ENCODE results near the gene RAD50.
A peak's percentile ranks its signal among the peaks of the same experiment; 100 is the strongest.

The RAD50 gene

DNA sequence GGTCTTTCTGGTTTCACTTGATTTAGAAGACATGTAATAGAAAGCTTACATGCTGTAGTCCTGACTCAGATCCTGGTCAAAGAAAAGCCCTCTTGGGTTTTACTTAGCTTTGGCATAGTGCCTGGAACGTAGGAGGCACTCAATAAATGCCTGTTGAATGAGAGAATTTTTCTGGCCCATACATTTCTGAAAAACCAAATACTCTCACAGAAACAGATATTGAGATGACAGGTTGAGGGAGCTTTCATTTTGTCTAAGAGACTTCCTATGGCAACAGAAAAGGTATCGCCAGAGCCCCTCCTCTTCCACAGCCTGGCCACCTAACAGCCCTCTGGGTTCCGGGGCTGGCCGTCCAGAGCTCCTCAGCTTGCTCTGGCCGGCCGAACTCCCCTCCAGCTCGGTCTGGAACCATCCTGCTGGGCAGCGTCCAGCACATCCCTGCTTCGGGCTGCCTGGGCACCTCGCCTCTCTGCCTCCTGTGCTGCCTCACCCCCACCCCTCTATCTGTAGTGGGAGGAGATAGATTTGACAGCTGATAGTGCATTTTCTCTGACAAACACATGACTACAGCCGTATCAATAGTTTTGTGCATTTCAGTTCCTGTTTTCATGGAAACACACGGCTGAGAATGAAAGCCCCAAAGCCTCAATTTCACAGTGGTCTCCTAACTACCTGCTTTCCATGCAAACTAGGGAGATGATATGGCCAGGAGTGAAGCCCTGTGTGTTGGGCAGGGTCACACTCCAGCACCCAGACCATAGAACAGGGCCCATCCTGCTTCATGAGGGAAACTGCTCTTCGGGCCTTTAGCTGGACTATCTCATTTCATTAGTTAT lies 118.1 kb downstream of the RAD50 start:
- Histone ChIP-seq H2AFZ (ENCODE audit: low read length) (peak overlapping the region; percentile 49; the same call in 1 of the 2 replicates), H3K9me2 (replicated peaks; ENCODE audit: insufficient read depth, low read length) (no peaks in the 10 kb centered on the region), H3K27ac (ENCODE audit: low read length) (no peak overlapping the region), H3K4me2 (ENCODE audit: low read depth, low read length) (peak overlapping the region; percentile 59), H3K27me3 (replicated peaks; ENCODE audit: insufficient read depth, low read length) (no peaks in the 10 kb centered on the region), H3K79me2 (ENCODE audit: low read length) (no peaks in the 10 kb centered on the region), H3K9me3 (replicated peaks; ENCODE audit: insufficient read depth, low read length) (no peaks in the 10 kb centered on the region), H3F3A (ENCODE audit: insufficient read depth, low read length) (no peaks in the 10 kb centered on the region), H3K9ac (ENCODE audit: low read length) (peak overlapping the region; percentile 8; the same call in 1 of the 2 replicates), H3K4me1 (ENCODE audit: low read length) (no peaks in the 10 kb centered on the region), H3K36me3 (replicated peaks; ENCODE audit: insufficient read depth, low read length) (no peaks in the 10 kb centered on the region), H3K4me3 (ENCODE audit: low read length) (peak overlapping the region; percentile 5; the same call in 1 of the 2 replicates), H4K20me1 (ENCODE audit: insufficient read depth, low read length) (no peaks in the 10 kb centered on the region)
- TF ChIP-seq EZH2phosphoT487 (IDR thresholded peaks at IDR 0.05; ENCODE audit: low read length) (no peak), CTCF (IDR thresholded peaks at IDR 0.05; ENCODE audit: low read length) (no peak), EZH2 (optimal IDR thresholded peaks at IDR 0.05; ENCODE audit: low read depth, low read length) (no peak)
- no peak for DNase-seq

- Histone ChIP-seq H3K4me2 (ENCODE audit: low read depth, low read length) (no peak overlapping the region), H3K4me3 (ENCODE audit: low read length) (no peak overlapping the region), H3K9me3 (replicated peaks; ENCODE audit: insufficient read depth, low read length) (no peaks in the 10 kb centered on the region), H4K20me1 (ENCODE audit: insufficient read depth, low read length) (no peaks in the 10 kb centered on the region), H3K9ac (ENCODE audit: low read length) (no peak overlapping the region), H3F3A (ENCODE audit: insufficient read depth, low read length) (no peaks in the 10 kb centered on the region), H3K36me3 (replicated peaks; ENCODE audit: insufficient read depth, low read length) (no peaks in the 10 kb centered on the region), H2AFZ (ENCODE audit: low read length) (no peak overlapping the region), H3K27ac (ENCODE audit: low read length) (no peak overlapping the region), H3K27me3 (replicated peaks; ENCODE audit: insufficient read depth, low read length) (no peaks in the 10 kb centered on the region), H3K4me1 (ENCODE audit: low read length) (no peaks in the 10 kb centered on the region), H3K9me2 (replicated peaks; ENCODE audit: insufficient read depth, low read length) (no peaks in the 10 kb centered on the region), H3K79me2 (ENCODE audit: low read length) (no peaks in the 10 kb centered on the region)
- TF ChIP-seq CTCF (IDR thresholded peaks at IDR 0.05; ENCODE audit: low read length): no peak
- TF ChIP-seq EZH2 (optimal IDR thresholded peaks at IDR 0.05; ENCODE audit: low read depth, low read length): no peak
- TF ChIP-seq EZH2phosphoT487 (IDR thresholded peaks at IDR 0.05; ENCODE audit: low read length): no peak
- no peak for DNase-seq
Observed at GRCh38 chr5:132675936-132676689, 119.3 kb downstream of the RAD50 start.

DNA sequence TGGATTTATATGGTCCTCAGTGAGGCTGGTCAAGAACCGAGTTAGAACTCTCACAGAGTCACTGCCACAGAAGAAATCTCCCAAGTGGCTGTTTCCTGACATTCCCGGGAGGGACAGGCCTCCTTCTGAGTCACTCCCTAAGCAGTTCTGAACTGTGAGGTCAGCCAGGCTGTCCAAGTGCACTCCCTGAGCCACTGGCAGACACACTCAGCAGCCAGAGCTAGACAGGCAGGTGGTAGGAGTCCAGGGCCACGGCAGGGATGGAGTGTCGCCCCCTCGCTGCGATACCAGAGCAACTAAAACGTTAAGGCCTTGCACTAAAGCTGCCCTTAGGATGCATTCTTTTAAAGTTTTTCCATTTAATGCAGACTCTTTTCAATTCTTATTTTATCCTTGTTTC lies 120.4 kb downstream of the RAD50 start:
- no peak overlapping the region for H3K4me2 ChIP-seq (ENCODE audit: low read depth, low read length)

More for the DNA sequence above, 120.4 kb downstream of the RAD50 start:
- Histone ChIP-seq H3K4me1 (ENCODE audit: low read length) (no peaks in the 10 kb centered on the region), H3K79me2 (ENCODE audit: low read length) (no peaks in the 10 kb centered on the region), H3K9ac (ENCODE audit: low read length) (no peak overlapping the region), H3K4me3 (ENCODE audit: low read length) (no peak overlapping the region), H3K27ac (ENCODE audit: low read length) (no peak overlapping the region), H3F3A (ENCODE audit: insufficient read depth, low read length) (no peaks in the 10 kb centered on the region), H2AFZ (ENCODE audit: low read length) (no peak overlapping the region), H3K36me3 (replicated peaks; ENCODE audit: insufficient read depth, low read length) (no peaks in the 10 kb centered on the region), H3K9me2 (replicated peaks; ENCODE audit: insufficient read depth, low read length) (no peaks in the 10 kb centered on the region), H3K9me3 (replicated peaks; ENCODE audit: insufficient read depth, low read length) (no peaks in the 10 kb centered on the region), H4K20me1 (ENCODE audit: insufficient read depth, low read length) (no peaks in the 10 kb centered on the region), H3K27me3 (replicated peaks; ENCODE audit: insufficient read depth, low read length) (no peaks in the 10 kb centered on the region)
- TF ChIP-seq EZH2phosphoT487 (IDR thresholded peaks at IDR 0.05; ENCODE audit: low read length) (no peak), CTCF (IDR thresholded peaks at IDR 0.05; ENCODE audit: low read length) (no peak), EZH2 (optimal IDR thresholded peaks at IDR 0.05; ENCODE audit: low read depth, low read length) (no peak)
- no peak for DNase-seq
